ENCODE results near the gene WBP4. TPM values are rescaled to one million over a fixed set of nuclear protein-coding genes. Genes with fewer than 3 reads are reported as not detected.

The WBP4 gene
- total and polyA plus RNA-seq, 2 of the 13 experiments (the other 11 are each of a cell fraction or from before 2014, with no cell fraction given), result 6.7 to 11.7 TPM

DNA sequence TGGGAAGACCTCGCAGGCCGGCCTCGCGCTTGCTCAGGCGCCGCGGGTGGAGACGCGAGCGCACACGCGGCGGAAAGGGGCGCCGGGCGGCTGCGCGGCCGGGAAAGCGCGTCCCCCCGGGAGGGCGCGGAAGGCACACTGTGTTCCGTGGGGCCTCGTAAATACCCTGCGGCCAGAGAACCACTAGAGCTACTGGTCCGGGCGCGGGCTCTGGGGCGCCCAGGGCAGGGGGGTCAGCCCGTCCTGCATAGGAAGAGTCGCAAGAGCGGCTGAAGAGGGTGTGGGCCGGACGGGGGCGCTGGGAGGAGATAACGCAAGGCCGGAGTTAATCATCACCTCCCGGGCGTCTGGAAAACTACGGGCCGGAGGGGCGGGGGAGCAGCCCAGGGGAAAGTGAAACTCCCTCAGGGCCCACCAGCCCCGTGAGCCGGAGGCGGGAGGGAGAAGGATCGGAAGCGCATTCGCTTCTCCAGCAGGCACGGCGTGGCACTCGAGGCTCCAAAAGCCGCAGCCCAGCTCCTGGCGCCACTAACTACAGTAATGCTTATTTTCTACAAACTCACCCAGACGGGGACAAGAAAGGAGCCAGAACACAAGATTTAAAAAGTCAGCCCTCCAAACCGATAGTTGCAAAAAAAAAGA lies 1.1 kb upstream of the WBP4 start (continued):
- TF ChIP-seq, protein P1, sequence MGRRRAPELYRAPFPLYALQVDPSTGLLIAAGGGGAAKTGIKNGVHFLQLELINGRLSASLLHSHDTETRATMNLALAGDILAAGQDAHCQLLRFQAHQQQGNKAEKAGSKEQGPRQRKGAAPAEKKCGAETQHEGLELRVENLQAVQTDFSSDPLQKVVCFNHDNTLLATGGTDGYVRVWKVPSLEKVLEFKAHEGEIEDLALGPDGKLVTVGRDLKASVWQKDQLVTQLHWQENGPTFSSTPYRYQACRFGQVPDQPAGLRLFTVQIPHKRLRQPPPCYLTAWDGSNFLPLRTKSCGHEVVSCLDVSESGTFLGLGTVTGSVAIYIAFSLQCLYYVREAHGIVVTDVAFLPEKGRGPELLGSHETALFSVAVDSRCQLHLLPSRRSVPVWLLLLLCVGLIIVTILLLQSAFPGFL (CRISPR knock-in tag; IDR thresholded peaks at IDR 0.05), result no peak
- TF ChIP-seq ZNF44 (CRISPR knock-in tag; IDR thresholded peaks at IDR 0.05) (no peak), NR2C2 (CRISPR knock-in tag; IDR thresholded peaks at IDR 0.05; ENCODE audit: borderline replicate concordance) (peak; percentile 42; the same call in 1 of the 2 replicates), ZMAT3 (CRISPR knock-in tag; conservative IDR thresholded peaks at IDR 0.05) (peak; percentile 92), ZFAT (CRISPR knock-in tag; conservative IDR thresholded peaks at IDR 0.05) (no peak), MIER2 (CRISPR knock-in tag; IDR thresholded peaks at IDR 0.05) (no peak), ZNF260 (CRISPR knock-in tag; IDR thresholded peaks at IDR 0.05; ENCODE audit: borderline replicate concordance, low read depth) (no peak), MEIS1 (CRISPR knock-in tag; IDR thresholded peaks at IDR 0.05; ENCODE audit: borderline replicate concordance) (peak; percentile 79), ZNF615 (CRISPR knock-in tag; IDR thresholded peaks at IDR 0.05; ENCODE audit: borderline replicate concordance) (peak; percentile 67; the same call in 1 of the 2 replicates), KLF15 (CRISPR knock-in tag; IDR thresholded peaks at IDR 0.05; ENCODE audit: borderline replicate concordance) (no peak), CHD2 (IDR thresholded peaks at IDR 0.05; ENCODE audit: low read depth, low read length) (no peak), ZNF383 (CRISPR knock-in tag; IDR thresholded peaks at IDR 0.05; ENCODE audit: borderline replicate concordance) (peak; percentile 38; the same call in 1 of the 2 replicates), ATRX (CRISPR knock-in tag; IDR thresholded peaks at IDR 0.05; ENCODE audit: borderline replicate concordance) (no peak), ESRRA (CRISPR knock-in tag; IDR thresholded peaks at IDR 0.05; ENCODE audit: low read depth) (peak; percentile 37; the same call in 1 of the 2 replicates), PITX1 (CRISPR knock-in tag; IDR thresholded peaks at IDR 0.05) (peak; percentile 66; the same call in 1 of the 2 replicates), SETDB1 (CRISPR knock-in tag; IDR thresholded peaks at IDR 0.05; ENCODE audit: borderline replicate concordance) (no peak)
- TF ChIP-seq, protein P2, sequence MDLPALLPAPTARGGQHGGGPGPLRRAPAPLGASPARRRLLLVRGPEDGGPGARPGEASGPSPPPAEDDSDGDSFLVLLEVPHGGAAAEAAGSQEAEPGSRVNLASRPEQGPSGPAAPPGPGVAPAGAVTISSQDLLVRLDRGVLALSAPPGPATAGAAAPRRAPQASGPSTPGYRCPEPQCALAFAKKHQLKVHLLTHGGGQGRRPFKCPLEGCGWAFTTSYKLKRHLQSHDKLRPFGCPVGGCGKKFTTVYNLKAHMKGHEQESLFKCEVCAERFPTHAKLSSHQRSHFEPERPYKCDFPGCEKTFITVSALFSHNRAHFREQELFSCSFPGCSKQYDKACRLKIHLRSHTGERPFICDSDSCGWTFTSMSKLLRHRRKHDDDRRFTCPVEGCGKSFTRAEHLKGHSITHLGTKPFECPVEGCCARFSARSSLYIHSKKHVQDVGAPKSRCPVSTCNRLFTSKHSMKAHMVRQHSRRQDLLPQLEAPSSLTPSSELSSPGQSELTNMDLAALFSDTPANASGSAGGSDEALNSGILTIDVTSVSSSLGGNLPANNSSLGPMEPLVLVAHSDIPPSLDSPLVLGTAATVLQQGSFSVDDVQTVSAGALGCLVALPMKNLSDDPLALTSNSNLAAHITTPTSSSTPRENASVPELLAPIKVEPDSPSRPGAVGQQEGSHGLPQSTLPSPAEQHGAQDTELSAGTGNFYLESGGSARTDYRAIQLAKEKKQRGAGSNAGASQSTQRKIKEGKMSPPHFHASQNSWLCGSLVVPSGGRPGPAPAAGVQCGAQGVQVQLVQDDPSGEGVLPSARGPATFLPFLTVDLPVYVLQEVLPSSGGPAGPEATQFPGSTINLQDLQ (CRISPR knock-in tag; IDR thresholded peaks at IDR 0.05), result no peak; the same call in 1 of the 2 replicates
- TF ChIP-seq, protein P3, sequence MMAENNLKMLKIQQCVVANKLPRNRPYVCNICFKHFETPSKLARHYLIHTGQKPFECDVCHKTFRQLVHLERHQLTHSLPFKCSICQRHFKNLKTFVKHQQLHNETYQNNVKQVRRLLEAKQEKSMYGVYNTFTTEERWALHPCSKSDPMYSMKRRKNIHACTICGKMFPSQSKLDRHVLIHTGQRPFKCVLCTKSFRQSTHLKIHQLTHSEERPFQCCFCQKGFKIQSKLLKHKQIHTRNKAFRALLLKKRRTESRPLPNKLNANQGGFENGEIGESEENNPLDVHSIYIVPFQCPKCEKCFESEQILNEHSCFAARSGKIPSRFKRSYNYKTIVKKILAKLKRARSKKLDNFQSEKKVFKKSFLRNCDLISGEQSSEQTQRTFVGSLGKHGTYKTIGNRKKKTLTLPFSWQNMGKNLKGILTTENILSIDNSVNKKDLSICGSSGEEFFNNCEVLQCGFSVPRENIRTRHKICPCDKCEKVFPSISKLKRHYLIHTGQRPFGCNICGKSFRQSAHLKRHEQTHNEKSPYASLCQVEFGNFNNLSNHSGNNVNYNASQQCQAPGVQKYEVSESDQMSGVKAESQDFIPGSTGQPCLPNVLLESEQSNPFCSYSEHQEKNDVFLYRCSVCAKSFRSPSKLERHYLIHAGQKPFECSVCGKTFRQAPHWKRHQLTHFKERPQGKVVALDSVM (CRISPR knock-in tag; IDR thresholded peaks at IDR 0.05), result peak; percentile 68
- TF ChIP-seq, protein P4, sequence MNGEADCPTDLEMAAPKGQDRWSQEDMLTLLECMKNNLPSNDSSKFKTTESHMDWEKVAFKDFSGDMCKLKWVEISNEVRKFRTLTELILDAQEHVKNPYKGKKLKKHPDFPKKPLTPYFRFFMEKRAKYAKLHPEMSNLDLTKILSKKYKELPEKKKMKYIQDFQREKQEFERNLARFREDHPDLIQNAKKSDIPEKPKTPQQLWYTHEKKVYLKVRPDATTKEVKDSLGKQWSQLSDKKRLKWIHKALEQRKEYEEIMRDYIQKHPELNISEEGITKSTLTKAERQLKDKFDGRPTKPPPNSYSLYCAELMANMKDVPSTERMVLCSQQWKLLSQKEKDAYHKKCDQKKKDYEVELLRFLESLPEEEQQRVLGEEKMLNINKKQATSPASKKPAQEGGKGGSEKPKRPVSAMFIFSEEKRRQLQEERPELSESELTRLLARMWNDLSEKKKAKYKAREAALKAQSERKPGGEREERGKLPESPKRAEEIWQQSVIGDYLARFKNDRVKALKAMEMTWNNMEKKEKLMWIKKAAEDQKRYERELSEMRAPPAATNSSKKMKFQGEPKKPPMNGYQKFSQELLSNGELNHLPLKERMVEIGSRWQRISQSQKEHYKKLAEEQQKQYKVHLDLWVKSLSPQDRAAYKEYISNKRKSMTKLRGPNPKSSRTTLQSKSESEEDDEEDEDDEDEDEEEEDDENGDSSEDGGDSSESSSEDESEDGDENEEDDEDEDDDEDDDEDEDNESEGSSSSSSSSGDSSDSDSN (CRISPR knock-in tag; IDR thresholded peaks at IDR 0.05), result peak; percentile 89
- TF ChIP-seq, protein P5, sequence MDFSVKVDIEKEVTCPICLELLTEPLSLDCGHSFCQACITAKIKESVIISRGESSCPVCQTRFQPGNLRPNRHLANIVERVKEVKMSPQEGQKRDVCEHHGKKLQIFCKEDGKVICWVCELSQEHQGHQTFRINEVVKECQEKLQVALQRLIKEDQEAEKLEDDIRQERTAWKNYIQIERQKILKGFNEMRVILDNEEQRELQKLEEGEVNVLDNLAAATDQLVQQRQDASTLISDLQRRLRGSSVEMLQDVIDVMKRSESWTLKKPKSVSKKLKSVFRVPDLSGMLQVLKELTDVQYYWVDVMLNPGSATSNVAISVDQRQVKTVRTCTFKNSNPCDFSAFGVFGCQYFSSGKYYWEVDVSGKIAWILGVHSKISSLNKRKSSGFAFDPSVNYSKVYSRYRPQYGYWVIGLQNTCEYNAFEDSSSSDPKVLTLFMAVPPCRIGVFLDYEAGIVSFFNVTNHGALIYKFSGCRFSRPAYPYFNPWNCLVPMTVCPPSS (IDR thresholded peaks at IDR 0.05), result no peak

All from HepG2 (cell line).